ENCODE measurements around the gene IFNL4.

GRCh38 chr19:39230096-39230764, 18.4 kb downstream of the IFNL4 start:
- no peak for TF ChIP-seq CTCF (IDR thresholded peaks at IDR 0.05; ENCODE audit: low read depth, low read length, missing input control)
- TF ChIP-seq ZBTB33 (IDR thresholded peaks at IDR 0.05), result no peak
- no peak for TF ChIP-seq TAF1 (conservative IDR thresholded peaks at IDR 0.05)
- no peak for TF ChIP-seq SP1 (IDR thresholded peaks at IDR 0.05)
- no peak for TF ChIP-seq MAX (IDR thresholded peaks at IDR 0.05)
- no peak for TF ChIP-seq RXRA (IDR thresholded peaks at IDR 0.05)
- TF ChIP-seq HNF4A (conservative IDR thresholded peaks at IDR 0.05), result no peak
- TF ChIP-seq RAD21 (IDR thresholded peaks at IDR 0.05), result no peak
- no peak for TF ChIP-seq JUND (IDR thresholded peaks at IDR 0.05)
- TF ChIP-seq REST (IDR thresholded peaks at IDR 0.05), result no peak
- no peak for TF ChIP-seq GABPA (IDR thresholded peaks at IDR 0.05 in 1 of 2, conservative IDR thresholded peaks at IDR 0.05 in 1 of 2)
- no peak for TF ChIP-seq NR2F2 (IDR thresholded peaks at IDR 0.05)
- TF ChIP-seq HNF4G (IDR thresholded peaks at IDR 0.05), result no peak
- no peak for TF ChIP-seq ATF3 (IDR thresholded peaks at IDR 0.05)

Data from liver (tissue), 3 donors.